Lower leg skin (tissue), 3 donors: ENCODE measurements around the gene MDFIC2.

ENCODE experiments used
- CTCF ChIP-seq, 3 donors: fragments of 450-650 bp; IDR thresholded peaks; one replicate each; pipeline ENCODE4 v1.5.1; 2016; ENCODE audit warnings: antibody characterized with exemption in 3 of 3, mild to moderate bottlenecking in 3 of 3, moderate library complexity in 2 of 3
- POLR2A ChIP-seq, 2 donors: fragments of 450-650 bp; IDR thresholded peaks; one replicate each; pipeline ENCODE4 v1.6.1; 2016 to 2017; ENCODE audit warnings: antibody characterized with exemption in 2 of 2, mild to moderate bottlenecking in 1 of 2, moderate library complexity in 1 of 2

- TF ChIP-seq CTCF (IDR thresholded peaks at IDR 0.05), result no peak
- no peak for TF ChIP-seq POLR2A (IDR thresholded peaks at IDR 0.05)
Measured at GRCh38 chr3:70272798-70273197, 39.6 kb downstream of the MDFIC2 start.
